Middle frontal gyrus (tissue), 1 donor: ENCODE results near the gene SPN.
A peak's percentile ranks its signal among the peaks of the same experiment; 100 is the strongest.
"Not testable (repeated sequence)": the region's sequence is repeated elsewhere in the genome, so short reads cannot be mapped to it uniquely, and the experiment has no call there.

Experiments used
- DNase-seq: peaks from one replicate; pipeline ENCODE4 v3.0.0-alpha.2; 2015; ENCODE audit warnings: low spot score; ENCODE audit errors: extremely low spot score

SPN gene

DNA sequence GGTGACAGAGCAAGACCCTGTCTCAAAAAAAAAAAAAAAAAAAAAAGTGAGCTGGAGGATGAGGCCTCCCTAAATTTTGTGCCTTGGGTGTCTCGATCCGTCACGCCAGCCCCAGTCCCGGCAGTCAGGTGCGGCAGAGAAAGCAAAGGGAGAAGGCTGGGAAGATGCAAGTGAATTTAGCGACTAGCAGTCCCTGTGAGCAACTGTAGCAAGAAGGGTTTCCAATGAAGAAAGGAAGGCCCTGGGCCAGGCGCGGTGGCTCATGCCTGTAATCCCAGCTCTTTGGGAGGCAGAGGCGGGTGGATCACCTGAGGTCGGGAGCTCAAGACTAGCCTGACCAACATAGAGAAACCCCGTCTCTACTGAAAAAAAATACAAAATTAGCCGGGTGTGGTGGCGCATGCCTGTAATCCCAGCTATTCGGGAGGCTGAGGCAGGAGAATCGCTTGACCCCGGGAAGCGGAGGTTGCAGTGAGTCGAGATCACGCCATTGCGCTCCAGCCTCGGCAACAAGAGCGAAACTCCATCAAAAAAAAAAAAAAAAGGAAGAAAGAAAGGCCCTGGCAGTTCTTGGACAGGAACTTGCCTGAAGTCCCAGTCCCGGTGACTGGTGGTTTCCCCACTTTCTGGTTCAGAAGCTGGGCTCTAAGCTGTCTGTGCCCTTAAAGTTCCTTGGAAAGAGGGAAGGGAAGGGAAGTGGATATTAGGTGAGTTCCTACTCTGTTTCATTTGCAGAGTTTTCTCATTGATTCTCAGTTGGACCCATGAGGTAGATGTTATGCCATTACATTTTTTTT is 14.1 kb downstream of the SPN start:
- DNase-seq: no peak

DNA sequence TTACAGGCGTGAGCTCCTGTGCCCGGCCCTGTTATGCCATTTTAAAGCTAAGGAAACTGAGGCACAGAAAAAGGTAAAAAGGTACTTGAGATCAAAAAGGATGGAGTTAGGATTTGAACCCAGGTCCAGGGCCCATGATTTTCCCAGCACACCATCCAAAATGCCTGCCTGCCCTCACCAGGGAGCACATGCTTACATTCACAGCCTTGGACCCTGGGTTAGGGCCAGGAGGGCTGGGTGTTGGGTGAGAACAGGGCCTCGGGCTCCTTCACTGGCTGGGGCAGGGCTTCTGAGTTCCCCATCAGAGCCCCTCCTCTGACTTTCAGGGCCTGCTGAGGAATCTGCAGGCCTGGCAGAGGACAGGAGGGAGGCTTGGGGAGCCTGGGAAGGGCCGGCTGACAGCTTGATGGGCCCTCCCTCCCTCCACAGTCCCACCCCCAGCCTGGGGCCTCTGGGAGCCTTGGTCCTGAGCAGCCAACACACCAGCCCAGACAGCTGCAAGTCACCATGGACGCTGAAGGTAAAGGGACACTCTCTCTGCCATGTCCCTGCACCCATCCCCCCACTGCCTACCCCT is 15.7 kb downstream of the SPN start, which contains the start of gene QPRT:
TSS of gene QPRT (plus strand) at position 490 of the 577 bp plus-strand sequence. CDS start at position 508, 18 bp downstream.
- DNase-seq: peak; percentile 13

DNA sequence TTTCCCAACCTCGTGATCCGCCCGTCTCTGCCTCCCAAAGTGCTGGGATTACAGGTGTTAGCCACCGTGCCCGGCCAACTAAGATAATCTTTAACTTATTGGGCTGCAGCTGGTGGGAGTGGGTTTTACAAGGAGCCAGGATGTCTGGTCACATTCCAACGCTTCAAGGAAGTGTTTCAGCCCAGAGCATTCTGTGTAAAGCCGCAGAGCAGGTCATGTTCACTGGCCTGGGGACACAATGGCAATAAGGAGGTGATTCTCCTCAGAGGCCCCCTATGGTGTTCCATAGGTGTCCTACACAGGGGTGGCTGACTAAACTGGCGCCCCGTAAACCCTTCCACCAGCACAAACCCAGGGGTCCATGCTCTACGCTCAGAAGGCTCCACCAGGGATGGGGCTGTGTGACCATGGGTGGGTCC is 17.1 kb downstream of the SPN start:
- no peak for DNase-seq

DNA sequence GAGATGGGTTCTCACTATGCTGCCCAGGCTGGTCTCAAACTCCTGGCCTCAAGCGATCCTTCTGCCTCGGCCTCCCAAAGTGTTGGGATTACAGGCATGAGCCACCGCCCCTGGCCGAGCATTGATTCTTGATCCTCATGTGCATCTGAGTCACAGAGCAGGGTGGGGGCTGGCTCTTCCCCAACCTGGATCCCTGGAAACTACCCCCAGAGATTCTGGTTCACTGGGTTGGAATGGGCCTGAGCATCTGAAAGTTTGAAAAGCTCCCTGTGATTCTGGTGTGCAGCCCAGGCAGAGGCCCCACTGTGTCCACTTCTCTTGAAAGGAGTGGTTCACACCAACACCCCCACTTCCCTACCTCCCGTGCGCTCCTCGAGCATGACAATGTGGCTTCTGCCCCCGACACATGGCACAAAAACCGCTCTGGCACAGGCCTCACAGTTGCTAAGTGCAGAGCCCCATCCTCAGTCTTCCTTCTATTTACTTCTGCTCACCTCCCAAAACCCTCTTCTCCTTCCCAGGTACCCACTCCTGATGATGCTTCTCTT is 20.6 kb downstream of the SPN start:
- DNase-seq: no peak

DNA sequence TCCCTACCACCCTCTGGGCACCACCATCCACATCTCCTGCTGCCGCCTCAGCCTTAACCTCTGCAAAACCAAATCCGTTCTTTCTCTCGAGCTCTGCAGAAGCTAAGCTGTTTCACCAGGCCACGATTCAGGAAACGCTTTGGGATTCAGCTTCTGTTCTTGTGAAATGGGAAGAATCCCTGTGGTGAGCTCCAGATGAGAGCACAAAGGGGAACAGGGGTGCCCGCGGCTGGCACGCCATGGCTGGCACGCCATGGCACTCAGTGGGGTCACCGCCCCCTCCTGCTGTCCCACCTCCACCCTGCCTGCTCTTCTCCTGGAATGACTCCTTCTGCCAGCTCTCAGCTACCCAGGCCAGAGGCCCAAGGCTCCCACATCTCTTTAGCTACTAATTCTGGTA is 21.6 kb downstream of the SPN start:
- DNase-seq: no peak

DNA sequence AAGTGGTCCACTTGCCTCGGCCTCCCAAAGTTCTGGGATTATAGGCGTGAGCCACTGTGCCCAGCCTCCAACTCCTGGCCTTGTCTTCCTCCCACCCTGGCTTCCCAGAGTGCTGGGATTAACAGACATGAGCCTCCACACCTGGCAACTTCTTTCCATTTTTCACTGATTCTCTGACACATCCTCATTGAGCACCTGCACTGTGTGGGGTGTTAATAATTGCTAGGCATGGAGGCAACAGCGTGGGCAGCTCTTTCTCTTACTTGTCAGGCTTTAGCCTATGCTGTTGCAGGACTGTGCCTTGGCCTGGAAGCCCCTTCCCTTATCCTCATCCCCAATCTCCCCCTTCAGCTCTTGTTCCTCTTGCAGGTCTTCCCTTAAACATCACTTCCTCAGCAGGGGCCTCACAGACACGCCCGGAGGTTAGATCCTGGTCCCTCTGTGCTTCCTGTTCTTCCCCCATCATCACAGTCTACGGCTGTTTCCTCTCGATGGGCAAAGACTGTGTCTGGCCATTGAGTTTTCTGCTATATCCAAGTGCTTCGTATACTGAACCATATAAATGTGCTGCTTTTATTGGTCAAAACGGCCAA is 23.8 kb downstream of the SPN start:
- DNase-seq: no peak

DNA sequence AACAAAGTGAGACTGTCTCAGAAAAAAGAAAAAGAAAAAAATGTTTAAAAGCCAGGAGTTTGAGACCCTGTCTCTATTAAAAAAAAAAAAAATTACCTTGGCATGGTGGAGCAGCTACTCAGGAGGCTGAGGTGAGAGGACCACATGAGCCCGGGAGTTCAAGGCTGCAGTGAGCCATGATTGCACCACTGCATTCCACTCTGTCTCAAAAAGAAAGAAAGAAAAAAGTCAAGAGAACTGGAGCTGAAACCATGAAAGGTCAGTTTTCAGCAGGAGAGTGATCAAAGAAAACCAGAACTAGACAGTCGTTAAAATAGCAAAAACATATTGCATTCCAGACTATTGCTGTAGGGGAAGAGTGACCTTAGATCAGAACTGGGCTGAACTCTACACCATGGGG is 24.7 kb downstream of the SPN start:
- DNase-seq: no peak

DNA sequence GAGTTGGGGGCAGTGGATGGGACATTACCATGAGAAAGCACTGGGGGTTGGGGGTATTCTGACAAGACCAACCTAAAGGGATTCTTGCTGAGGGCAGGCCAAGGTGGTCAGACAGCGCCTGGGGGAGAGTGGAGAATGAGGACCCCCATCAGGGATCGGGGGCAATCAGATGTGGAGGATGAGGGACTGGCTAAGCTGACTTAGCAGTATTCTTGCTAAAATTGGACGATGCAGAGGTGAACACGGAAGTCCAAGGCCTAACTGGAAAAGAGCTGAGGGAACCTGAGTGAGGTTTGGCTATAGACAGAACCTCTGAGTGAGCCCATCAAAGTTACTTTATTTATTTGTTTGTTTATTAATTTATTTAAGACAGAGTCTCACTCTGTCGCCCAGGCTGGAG is 25.1 kb downstream of the SPN start:
- DNase-seq: no peak

DNA sequence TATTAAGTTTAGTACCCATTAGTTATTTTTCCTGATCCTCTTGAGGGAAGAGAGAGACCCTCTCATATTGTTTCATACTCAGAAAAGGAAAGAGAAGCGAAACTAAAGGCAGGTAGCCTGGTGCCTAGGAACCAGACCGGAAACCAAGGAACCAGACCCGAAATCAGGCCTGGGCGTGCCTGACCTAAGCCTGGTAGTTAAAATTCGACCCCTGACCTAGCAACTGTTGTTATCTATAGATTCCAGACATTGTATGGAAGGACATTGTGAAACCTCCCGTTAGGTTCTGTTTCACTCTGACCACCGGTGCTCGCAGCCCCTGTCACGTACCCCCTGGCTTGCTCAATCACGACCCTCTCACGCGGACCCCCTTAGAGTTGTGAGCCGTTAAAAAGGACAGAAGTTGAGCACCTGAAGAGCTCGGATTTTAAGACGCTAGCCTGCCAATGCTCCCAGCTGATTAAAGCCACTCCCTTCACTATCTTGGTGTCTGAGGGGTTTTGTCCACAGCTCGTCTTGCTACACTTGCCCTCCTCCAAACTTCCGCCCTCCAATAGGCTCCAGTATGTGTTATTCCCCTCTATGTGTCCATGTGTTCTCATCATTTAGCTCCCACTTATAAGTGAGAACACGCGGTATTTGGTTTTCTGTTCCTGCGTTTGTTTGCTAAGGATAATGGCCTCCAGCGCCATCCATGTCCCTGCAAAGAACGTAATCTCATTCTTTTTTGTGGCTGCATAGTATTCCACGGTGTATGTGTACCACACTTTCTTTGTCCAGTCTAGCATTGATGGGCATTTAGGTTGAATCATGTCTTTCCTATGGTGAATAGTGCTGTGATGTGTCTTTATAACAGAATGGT is 26.7 kb downstream of the SPN start:
- DNase-seq: not testable (repeated sequence)

DNA sequence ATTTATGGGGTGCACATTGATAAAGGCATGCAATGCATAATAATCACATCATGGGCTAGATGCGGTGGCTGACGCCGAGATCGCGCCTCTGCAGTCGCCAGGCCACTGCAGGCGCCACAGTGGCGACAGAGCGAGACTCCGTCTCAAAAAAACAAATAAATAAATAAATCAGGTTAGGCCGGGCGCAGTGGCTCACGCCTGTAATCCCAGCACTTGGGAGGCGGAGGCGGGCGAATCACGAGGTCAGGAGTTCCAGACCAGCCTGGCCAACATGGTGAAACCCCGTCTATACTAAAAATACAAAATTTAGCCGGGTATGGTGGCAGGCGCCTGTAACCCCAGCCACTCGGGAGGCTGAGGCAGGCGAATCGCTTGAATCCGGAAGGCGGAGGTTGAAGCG is 29.6 kb downstream of the SPN start:
- not testable (repeated sequence) for DNase-seq

DNA sequence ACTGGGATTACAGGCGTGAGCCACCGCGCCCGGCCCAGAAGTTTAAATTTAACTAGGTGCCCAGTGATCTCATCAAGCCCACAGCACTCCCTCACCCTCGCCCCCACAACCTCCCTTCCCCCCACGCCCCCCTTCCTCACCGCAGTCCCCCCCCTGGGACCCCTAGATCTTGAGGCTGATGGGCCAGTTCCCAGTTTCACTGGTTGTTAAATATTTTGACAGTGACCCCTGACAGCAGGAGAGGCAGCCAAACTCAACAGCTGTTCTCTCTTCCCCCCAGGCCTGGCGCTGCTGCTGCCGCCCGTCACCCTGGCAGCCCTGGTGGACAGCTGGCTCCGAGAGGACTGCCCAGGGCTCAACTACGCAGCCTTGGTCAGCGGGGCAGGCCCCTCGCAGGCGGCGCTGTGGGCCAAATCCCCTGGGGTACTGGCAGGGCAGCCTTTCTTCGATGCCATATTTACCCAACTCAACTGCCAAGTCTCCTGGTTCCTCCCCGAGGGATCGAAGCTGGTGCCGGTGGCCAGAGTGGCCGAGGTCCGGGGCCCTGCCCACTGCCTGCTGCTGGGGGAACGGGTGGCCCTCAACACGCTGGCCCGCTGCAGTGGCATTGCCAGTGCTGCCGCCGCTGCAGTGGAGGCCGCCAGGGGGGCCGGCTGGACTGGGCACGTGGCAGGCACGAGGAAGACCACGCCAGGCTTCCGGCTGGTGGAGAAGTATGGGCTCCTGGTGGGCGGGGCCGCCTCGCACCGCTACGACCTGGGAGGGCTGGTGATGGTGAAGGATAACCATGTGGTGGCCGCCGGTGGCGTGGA is 31.5 kb downstream of the SPN start:
- DNase-seq: no peak

DNA sequence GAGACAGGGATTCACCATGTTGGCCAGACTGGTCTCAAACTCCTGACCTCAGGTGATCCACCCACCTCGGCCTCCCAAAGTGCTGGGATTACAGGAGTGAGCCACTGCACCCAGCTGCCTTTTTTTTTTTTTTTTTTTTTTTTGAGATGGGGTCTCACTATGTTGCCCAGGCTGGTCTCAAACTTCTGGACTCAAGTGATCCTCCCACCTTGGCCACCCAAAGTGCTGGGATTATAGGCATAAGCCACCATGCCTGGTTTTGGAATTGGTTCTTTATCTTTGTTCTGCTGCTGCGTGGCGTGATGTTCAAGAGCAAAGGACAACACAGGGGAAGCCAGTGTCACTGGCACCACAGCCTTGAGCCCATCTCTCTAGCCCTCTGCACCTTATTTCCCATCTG is 32.6 kb downstream of the SPN start:
- DNase-seq: not testable (repeated sequence)

DNA sequence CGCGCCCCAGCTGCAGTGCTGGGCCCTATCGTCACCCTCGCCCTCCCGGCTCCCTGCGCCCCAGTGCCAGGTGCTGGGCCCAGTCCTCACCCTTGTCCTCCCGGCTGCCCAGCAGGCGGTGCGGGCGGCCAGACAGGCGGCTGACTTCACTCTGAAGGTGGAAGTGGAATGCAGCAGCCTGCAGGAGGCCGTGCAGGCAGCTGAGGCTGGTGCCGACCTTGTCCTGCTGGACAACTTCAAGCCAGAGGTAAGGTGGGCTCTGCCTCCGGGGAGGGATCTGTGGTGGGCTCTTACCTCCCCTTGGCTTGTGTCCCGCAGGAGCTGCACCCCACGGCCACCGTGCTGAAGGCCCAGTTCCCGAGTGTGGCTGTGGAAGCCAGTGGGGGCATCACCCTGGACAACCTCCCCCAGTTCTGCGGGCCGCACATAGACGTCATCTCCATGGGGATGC is 33.9 kb downstream of the SPN start:
- DNase-seq: no peak

DNA sequence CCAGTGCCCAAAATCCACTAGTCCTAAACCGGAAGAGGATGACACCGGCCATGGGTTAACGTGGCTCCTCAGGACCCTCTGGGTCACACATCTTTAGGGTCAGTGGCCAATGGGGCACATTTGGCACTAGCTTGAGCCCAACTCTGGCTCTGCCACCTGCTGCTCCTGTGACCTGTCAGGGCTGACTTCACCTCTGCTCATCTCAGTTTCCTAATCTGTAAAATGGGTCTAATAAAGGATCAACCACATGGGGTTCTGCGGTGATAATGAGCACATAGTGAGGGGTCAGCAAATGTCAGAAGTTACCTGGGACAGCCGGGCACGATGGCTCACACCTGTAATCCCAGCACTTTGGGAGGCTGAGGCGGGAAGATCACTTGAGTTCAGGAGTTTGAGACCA is 34.3 kb downstream of the SPN start:
- no peak for DNase-seq

DNA sequence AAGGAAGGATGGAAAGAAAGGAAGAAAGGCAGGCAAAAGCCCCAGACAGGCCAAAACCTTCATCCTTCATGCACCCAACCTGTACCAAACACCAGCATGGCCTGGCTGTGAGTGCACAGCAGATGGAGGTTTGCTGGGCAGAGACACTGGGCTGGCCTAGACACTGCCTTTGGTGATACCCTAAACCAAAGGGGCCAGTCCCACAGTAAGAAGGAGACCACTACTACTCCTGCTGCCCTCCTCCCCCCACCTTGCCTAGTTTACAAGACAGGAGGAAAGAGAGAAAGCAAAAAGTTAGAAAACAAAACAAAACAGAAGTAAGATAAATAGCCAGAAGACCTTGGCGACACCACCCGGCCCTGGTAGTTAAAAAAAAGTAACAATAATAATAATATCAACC is 35.0 kb downstream of the SPN start:
- no peak for DNase-seq

DNA sequence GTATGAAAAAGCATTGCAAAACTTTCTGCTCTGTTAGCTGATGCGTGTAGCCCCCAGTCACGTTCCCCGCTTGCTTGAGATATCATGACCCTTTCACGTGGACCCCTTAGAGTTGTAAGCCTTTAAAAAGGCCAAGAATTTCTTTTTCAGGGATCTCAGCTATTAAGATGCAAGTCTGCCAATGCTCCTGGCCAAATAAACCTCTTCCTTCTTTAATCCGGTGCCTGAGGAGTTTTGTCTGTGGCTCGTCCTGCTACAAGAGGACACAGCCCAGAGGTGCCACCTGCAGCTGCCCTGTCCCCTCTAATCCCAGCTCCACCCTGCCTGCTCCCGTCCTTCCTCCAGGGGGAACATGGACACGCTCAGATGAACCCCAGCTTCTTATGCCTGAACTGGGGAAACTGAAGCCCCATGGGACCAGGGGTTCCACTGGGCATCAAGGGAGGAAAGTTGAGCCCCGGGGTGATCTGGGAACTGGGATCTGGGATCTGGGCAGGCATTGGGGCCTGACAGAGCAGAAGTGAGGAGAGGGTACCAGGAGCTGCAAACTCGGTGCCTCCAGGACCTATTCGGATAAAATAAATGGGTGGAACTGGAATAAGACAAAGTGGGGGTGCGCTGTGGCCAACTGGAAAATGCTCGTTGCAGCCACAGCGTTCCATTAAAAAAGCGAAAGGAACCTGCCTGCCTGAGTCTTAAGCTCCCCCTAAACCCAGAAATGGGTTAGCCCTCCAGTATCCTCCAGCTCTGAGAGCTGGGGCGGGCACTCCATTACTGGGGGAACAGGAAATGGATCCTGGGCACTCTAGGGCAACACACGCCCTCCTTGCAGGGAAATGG is 35.7 kb downstream of the SPN start:
- no peak for DNase-seq

DNA sequence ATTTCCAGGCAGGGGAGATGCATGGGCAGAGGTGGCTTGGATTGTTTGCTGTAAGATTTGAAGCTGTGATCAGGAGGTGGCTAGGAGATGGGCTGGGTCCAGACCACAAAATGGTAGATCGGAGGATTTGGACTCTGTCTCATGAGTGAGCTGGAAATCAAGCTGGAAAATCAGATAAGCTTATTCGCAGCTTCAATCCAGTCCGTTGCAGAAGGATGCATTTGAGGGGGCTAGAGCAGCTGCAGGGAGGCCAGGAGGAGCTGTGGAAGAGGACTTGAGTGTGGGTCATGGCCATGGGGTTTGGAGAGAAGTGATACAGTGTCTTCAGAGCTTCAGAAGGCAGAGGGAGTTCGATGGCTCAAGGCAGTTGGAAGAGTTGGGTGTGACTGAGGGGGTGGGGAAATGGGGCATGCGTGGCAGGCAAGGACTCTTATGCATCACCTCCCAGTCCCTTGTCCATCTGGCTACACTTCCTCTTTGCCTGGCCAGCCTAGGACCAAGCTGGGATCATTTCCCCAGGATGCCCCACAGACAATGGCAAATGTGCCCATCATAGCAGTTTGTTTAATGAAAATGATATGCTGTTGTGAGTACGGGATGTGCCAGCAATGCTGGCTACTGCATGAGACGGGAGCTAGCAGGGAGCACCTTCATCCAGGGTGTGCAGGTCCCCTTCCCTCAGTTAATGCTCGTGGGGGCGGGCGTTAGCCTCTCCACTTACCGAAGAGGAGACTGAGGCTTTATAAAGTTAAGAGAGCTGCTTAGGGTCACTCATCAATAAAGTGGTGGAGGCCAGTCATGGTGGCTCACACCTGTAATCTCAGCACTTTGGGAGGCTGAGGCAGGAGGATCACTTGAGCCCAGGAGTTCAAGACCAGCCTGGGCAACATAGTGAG is 36.5 kb downstream of the SPN start:
- DNase-seq: no peak

DNA sequence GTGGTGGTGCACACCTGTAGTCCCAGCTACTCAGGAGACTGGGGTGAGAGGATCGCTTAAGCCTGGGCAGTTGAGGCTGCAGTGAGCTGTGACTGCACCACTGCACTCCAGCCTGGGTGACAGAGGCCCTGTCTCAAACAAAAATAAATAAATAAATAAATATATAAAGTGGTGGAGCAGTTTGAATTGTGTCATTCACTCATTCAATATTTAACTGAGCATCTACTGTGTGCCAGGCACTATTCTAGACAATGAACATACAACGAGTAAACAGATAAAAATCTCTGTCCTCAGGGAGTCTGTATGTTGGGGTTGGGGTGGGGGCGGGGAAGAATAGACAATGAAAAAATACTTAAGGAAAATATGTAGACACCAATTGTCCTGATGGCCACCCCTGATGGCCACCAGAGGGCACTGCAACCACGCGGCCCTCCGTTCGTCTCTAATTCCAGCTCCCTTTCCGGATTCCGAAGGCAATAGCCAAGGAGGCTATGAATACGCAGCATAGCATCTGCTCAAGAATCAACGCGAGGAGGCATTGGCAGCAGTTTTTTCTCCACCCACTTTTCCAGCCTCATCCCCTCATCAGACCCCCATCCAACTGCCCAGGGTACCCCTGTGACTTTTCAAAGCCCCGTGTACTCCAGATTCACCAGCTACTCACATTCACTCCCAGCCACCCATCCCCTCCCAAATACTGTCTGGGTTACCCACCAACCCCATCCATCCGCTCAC is 37.4 kb downstream of the SPN start:
- DNase-seq: peak; percentile 25
